GM21619 (cell line): ENCODE data around the gene NUP153.
"Not testable (repeated sequence)": the region's sequence is repeated elsewhere in the genome, so short reads cannot be mapped to it uniquely, and the experiment has no call there.

ENCODE experiments used
- ATAC-seq: cut with Tn5 transposase; IDR thresholded peaks from one replicate; pipeline ENCODE4 v1.9.1; 2021; ENCODE audit not compliant: unreplicated experiment

NUP153 gene

DNA sequence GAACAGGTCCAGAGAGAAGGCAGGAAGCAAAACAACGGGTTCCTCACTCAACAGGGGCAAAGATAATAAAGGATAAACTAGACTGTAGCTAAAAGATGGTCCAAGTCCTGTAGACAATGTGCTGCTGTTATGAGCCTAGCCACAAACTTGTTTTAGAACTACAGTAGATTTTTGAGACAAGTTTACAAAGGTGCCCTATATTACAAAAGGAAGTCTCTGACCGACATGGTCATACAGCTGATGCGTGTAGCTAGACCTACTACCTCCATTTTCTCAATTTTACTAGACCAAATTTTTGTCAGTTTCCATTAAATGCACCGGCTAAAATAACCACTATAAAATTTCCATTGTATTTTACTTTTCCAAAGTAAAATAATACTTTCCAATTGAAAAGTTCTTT, 94.7 kb downstream of the NUP153 start:
- ATAC-seq: no peak

DNA sequence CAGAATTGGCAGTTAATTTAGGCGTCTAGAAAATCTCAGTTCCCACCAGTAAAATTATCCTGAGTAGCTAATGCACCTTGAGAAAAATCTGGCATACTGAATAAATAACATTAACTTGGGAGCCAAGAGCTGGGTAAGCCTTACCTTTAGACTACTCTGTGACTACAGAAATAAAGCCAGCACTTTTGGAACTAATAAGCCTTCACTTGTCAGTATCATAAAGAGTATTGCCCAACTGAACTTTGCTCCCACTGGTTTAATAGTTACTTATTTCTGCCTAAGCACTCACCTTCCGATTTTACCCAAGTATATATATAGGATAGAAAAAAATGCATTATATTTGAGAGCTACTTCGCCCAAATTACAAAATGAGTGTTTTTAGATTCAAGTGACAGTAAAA, 95.9 kb downstream of the NUP153 start:
- no peak for ATAC-seq

DNA sequence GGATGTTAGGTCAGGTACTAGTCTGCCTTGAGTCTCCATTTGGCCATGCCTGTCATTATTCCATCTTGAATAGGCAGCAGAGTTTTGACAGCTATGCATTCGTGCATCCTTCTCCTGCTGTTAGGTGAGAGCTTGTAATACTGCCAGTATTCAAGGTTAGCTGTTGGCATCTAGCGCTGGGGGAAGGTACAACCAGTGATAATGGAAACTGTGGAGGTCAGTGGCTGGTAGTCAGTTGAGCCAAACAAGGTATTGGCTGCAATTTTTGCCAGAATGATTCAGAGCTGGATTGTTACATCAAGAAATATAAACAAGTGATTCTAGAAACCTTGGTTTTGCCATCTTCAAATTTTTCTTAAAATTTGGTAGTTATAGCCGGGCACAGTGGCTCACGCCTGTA, 100.1 kb downstream of the NUP153 start:
- no peak for ATAC-seq

DNA sequence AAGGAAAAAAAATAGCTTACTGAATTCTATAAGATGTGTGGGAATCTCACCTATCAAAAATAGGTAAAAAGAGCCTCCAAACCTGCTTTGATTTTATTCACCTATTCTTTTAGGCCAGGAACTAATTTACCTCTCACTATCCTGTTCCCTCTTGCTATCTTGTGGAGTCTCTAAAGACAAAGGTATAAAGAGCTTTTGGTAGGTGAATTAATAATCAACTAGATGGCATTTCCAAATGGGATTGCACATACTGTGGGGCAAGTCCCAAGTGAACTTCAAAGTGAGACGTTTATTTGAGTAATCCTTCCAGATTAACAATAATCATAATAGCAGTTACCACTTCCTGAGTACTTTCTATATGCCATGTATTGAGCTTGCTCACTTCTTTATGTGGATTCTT, 103.8 kb downstream of the NUP153 start:
- no peak for ATAC-seq

DNA sequence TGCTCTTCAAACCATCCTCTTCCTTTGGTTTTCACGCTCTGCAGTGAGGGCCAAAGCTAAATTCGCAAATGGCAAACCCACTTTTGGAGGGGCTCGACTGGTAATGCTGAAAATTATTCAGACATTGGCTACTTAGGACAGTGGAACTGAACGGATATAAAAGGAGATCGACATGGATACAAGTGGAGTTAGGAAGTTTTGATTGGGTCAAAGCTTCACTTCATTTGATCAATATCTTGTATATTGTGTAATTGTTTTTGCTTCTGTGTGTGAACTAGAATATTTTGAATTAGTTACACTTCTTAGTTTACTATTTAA, 105.4 kb downstream of the NUP153 start:
- no peak for ATAC-seq

DNA sequence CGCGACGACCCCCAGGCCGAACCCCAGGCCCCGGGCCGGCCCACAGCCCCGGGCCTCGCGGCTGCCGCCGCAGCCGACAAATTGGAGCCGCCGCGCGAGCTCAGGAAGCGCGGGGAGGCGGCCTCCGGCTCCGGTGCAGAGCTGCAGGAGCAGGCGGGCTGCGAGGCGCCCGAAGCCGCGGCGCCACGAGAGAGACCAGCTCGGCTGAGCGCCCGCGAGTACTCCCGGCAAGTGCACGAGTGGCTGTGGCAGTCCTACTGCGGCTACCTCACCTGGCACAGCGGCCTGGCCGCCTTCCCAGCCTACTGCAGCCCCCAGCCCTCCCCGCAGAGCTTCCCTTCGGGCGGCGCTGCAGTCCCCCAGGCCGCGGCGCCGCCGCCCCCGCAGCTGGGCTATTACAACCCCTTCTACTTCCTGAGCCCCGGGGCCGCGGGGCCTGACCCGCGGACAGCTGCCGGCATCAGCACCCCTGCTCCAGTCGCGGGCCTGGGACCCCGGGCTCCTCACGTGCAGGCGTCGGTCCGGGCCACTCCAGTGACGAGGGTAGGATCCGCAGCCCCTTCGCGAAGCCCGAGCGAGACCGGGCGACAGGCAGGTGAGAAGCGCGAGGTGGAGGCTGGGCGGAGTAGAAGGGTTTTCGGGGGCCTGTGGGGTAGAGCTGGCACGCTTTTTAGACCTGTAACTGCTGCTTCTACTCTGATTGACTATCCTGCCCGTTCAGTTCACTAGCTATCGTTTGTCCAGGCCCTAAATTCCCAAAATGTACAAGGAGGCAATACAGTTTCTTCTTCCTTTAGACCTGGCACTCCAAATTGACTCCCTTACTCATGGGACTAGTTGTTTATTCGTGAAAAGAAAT, 106.0 kb downstream of the NUP153 start:
- ATAC-seq: peak; percentile 52

DNA sequence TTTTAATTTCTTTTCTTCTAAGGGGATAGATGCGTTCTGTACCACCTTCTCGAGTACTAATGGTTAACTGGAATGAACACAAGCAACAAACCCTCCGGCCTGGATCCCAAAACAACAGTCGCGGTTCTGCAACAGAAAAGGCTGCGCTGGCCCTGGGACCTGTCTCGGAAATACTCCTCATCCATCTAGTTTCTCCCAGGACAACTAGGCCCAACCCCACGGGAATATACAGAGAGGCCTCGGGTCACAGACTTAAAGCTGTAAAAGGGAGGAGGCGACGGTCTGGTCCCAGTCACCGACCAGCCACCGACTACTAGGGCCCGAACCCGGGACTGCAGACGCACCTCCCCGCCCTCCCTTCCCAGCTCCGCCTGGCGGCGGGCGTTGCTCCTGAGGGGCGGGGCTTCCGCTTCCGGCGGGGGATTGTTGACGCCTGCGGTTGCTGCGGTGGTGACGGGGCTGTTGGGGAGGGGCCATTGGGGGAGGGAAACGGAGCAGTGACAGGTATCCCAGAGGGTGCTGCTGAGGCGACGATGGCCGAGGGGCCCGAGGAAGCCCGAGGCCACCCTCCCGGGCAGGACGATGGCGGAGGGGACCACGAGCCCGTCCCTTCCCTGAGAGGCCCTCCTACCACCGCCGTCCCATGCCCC, 106.7 kb downstream of the NUP153 start, which contains the start of gene FAM8A1:
Gene FAM8A1 (plus strand): TSS at position 426 of the 650 bp plus-strand sequence. CDS start 108 bp downstream, at position 534.
- peak; percentile 77 for ATAC-seq

DNA sequence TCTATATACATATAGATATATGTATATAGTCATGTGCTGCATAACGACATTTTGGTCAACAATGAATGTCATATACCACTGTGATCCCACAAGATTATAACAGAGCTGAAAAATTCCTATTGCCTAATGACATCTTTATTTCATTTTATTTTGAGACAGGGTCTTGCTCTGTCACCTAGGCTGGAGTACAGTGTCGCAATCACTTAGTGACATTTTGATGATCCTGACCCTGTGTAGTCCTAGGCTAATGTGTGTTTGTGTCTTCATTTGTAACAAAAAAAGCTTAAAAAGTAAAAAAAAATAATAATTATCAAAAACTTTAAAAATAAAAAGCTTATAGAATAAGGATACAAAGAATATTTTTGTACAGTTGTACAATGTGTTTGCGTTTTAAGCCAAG, 110.6 kb downstream of the NUP153 start:
- no peak for ATAC-seq

DNA sequence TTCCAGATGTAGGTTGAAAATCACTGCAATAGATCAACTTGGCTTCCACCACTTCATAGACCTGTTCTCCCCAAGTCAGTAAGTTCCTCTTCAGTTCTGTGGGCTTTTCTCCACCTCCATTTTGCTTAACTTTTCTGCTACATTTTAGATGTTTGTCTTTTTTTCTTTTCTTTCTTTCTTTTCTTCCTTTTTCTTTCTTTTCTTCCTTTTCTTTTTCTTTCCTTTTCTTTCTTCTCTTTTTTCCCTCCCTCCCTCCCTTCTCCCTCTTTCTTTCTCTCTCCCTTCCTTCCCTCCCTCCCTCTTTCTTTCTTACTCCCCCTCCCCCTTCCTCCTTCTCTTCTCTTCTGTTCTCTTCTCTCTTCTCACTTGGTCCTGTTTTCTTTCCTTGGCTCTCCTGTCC, 113.5 kb downstream of the NUP153 start:
- ATAC-seq: no peak

DNA sequence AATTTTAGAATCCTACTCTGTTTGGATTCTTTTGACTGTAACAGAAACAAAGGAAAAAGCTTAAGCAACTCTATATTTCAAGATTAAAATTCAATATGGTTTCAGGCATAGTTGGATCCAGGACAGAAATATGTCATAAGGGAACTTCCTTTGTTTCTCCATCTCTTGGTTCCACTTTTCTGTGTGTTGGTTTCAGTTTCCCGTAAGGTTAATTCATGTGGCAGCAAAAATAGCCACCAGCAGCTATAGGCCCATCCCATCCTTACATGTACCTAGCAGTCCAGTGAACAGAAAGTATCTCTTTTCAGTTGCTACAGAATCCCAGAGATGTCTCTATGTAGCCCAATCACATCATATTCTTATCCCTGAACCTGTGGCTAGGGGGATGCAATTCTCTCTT, 115.4 kb downstream of the NUP153 start:
- ATAC-seq: no peak

DNA sequence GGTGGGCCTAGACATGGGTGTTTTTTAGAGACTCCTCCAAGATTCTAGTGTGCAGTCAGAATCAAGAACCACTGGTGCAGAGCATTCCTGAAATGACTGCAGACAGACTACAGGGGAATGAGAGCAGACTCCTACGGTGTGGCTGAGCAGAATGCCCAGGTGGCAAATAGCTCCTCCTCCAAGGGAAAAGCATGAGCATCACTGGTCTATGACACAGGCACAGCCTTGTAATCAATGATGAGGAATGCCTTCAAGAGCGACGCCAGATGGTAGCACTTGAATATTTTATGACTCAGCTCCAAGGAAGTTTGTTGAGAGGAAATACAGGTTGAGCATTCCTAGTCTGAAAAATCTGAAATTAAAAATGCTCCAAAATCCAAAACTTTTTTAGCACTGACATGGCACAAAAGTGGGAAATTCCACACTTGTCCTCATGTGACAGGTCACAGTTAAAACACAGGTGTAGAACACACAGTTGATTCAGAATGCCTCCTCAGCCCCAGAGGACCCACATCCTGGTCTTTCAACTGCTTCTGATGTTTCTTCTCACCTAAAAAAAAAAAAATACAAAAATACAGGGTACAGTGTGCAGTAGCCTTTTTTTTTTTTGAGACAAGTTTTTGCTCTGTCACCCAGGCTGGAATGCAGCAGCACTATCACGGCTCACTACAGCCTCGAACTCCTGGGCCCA, 117.2 kb downstream of the NUP153 start:
- ATAC-seq: peak; percentile 56

DNA sequence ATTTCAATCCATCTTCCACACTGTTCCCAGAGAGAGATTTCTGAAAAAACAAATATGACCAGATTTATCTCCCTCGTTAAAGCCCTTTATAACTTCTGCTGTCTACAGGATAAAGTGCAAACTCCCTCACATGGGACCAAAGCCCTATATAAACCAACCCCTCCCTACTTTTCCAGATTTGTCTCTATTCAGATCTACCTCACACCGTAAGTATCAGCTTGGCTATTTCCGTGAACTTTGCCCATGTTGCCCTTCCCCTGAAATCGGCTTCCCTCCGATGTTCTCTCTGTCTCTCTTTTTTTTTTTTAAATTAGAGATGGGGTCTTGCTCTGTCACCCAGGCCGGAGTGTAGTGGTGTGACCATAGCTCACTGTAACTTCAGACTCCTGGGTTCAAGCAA, 118.7 kb downstream of the NUP153 start:
- no peak for ATAC-seq

DNA sequence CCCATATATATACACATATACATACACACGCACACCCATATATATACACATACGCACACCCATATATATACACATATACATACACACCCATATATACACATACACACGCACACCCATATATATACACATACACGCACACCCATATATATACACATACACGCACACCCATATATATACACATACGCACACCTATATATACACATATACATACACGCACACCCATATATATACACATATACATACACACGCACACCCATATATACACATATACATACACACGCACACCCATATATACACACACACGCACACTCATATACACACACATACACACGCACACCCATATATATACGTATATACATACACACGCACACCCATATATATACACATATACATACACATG, 120.1 kb downstream of the NUP153 start:
- not testable (repeated sequence) for ATAC-seq

DNA sequence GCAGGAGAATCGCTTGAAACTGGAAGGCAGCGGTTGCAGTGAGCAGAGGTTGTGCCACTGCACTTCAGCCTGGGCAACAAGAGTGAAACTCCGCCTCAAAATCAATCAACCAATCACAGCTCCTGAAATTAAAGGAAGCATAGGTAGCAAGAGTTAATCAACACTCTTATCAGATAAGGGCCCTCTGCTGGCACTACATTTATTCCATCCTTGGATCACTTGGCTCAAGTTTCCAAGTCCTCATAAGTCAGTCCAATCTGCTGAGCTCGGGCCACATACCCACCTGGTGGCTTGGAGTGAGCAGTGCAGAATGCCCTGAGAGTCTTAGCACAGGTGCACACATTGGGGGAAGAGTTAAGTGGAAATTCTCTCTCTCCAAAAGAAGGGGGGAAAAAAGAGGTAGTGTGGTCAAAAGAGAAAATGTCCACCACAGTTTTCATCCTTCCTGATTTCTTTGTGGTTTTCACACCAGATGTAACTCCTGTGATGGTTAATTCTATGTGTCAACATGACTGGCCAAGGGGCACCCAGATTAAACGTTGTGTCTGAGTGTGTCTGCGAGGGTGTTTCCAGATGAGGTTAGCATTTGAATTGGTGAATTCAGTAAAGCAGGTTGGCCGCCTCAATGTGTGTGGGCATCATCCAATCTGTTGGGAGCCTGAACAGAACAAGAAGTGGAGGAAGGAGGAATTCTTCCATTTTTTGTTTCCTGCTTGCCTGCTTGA, 120.8 kb downstream of the NUP153 start:
- ATAC-seq: no peak

DNA sequence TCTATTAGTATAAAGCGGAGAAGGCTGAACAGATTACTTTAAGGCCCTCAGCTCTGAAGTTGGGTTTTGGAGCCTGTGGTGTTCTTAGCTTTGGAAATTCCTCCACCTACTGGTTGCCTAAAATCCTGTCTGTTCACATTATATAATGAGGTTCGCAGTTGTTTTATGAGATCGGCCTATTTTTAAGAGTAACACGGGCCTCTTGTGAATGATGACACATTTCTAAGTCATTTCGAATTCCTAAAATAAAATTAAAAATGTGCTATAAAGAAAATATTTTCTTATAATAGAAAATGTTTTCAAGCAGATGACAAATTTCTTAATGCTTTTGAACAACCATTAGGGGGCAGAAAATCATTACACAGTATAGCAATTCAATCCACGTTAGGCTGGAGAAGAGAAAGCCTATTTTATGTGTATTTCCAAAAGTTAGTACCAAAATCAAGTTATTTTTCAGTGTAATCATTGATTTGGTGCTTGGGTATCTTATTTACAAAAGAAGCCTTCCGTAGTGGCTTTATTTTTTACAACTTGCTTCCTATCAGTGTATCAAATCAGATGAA, 122.4 kb downstream of the NUP153 start:
- peak; percentile 65 for ATAC-seq

DNA sequence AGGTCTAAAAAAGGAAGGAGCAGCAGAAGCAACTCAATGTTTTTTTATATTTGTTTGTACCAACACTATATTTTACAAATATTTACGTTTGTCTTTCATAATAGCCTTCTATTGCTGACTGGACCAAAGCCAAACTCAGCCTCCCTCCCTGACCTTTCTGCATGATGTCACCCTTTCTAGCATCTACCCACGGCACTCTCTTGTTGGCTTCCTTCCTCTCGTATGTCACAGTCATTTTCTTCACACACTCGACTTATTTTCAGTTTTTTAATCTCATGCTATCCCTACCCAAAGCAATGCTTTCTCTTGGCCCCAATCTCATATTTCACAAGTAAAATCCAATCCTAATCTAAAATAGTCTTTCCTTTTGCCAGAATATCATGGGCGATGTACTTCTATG, 122.9 kb downstream of the NUP153 start:
- no peak for ATAC-seq

DNA sequence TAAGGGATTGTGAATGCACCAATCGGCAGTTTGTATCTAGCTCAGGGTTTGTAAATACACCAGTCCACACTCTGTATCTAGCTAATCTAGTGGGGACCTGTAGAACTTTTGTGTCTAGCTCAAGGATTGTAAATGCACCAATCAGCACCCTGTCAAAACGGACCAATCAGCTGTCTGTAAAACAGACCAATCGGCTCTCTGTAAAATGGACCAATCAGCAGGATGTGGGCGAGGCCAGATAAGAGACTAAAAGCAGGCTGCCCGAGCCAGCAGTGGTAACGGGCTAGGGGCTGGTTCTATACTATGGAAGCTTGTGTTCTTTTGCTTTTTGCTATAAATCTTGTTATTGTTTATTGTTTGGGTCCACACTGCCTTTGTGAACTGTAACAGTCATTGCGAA, 125.4 kb downstream of the NUP153 start:
- ATAC-seq: not testable (repeated sequence)

DNA sequence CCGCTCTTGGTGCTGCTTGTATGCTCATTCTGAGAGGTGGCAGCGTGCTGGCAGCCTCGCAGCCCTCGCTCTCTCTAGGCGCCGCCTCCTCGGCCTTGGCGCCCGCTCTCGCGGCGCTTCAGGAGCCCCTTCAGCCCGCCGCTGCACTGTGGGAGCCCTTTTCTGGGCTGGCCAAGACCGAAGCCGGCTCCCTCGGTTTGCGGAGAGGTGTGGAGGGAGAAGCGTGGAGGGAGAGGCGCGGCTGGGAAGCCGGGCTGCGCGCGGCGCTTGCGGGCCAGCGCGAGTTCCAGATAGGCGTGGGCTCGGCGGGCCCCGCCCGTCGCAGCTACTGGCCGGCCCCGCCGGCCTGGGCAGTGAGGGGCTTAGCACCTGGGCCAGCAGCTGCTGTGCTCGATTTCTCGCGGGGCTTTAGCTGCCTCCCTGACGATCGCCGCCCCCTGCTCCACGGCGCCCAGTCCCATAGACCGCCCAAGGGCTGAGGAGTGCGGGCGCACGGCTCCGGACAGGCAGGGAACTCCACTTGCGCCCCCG, 126.1 kb downstream of the NUP153 start:
- peak; percentile 49 for ATAC-seq

DNA sequence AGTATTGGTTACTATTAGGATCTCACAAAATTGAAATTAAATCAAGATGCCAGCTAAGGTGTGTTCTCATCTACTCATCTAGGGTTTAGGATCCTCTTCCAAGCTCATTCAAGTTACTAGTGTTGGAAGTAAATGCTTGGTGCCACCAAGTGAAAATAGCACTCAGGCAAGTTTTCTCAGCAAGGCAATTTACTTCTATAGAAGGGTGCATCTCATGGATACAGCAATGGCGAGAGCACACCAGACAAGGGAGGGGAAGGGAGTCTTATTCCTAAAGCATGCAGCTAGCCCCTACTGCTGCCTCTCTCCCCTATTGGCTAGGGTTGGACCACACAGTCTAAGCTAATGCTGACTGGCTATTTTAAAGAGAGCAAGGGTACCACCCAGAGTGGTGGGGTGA, 129.7 kb downstream of the NUP153 start:
- no peak for ATAC-seq

DNA sequence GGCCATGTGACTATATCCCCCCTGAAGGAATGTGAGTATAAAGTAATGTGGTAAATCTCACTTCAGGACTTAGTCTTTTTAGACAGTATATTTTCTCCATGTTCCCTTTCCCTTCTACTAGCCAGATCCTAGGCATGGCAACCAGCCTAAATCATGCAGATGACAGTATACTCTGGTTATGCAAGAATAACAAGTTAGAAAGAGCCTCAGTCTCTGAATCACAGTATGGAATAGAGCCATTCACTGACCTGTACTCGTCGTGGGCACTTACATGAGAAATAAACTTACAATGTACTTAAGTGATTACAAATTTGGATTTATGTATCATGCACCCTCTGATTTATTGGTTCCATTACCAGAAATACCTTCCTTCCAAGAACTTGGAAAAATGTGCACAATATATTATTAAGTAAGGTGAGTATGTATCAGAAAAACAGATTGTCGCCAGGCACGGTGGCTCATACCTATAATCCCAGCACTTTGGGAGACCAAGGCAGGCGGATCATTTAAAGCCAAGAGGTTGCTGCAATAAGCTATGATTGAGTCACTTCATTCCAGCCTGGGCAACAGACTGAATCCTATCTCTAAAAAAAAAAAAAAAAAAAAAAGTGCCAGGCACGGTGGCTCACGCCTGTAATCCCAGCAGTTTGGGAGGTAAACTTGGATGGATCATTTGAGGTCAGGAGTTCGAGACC, 131.7 kb downstream of the NUP153 start:
- no peak for ATAC-seq
